Upper lobe of right lung (tissue), 1 donor: ENCODE data around the gene DUSP6. TPM values are rescaled to one million over a fixed set of nuclear protein-coding genes. Genes with fewer than 3 reads are reported as not detected.

Experiments
- ATAC-seq: fragments of 200-7000 bp; cut with Tn5 transposase; one replicate; pipeline ENCODE4 v1.9.1; 2020; ENCODE audit warnings: mild to moderate bottlenecking, moderate library complexity
- DNase-seq: peaks from one replicate; pipeline ENCODE4 v3.0.0-alpha.2; 2020
- H3K27ac ChIP-seq: fragments of 200-600 bp; one replicate; pipeline ENCODE4 v1.8.0; 2022
- H3K27me3 ChIP-seq: fragments of 200-600 bp; one replicate; pipeline ENCODE4 v1.8.0; 2022; ENCODE audit warnings: mild to moderate bottlenecking
- H3K36me3 ChIP-seq: fragments of 200-600 bp; one replicate; pipeline ENCODE4 v1.8.0; 2022
- H3K4me1 ChIP-seq: fragments of 200-600 bp; one replicate; pipeline ENCODE4 v1.8.0; 2022
- H3K4me3 ChIP-seq: fragments of 200-600 bp; one replicate; pipeline ENCODE4 v1.8.0; 2022; ENCODE audit warnings: mild to moderate bottlenecking
- H3K9me3 ChIP-seq: fragments of 200-600 bp; one replicate; pipeline ENCODE4 v1.8.0; 2022
- intact Hi-C: fragments of 100-400 bp; cut with DNase I; formaldehyde crosslinking; loops from one replicate; pipeline ENCODE4 v1.11.0; 2022
- total RNA-seq: library from RNA; stranded (reverse); fragmentation: NEBNext Ultra II Directional; extraction: Animal tissue kit (Norgen Biotek cat#: 25700); gene quantifications from one replicate; pipeline ENCODE4 v1.2.1, GENCODE V29; 2021
- TF ChIP-seq, protein P1 (sequence below): fragments of 200-600 bp; IDR thresholded peaks from one replicate; pipeline ENCODE4 v1.8.0; 2022; ENCODE audit warnings: antibody characterized with exemption
- donor health status: DM: no; HTN: yes; CAD: no; lungs with severe emphysema.

DUSP6 gene
- total RNA-seq, 1 donor from 2014 or later: 110 TPM

DNA sequence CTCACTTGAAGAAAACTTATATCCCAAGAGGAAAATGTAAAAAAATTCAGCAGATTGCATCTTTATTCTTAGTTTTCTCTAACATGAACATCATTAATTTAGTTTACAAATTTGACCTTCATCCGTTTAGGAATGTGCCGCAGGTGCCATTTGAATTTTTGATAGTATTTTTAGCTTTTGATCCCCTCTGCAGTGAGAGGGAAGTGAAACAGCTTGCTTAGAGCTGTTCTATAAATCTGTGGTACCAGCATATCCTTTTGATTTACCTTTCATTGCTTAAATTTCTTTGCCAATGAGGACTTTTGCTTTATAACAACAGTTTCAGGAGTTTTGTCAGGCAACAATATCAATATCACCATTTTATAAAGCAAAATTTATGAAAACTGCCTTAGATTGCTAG is 32.7 kb downstream of the DUSP6 start:
- Histone ChIP-seq H3K4me3 (no peak overlapping the region), H3K4me1 (peaks cover 12% of the 10 kb centered on the region), H3K9me3 (no peaks in the 10 kb centered on the region), H3K36me3 (no peaks in the 10 kb centered on the region), H3K27ac (no peak overlapping the region), H3K27me3 (no peaks in the 10 kb centered on the region)
- TF ChIP-seq, protein P1, sequence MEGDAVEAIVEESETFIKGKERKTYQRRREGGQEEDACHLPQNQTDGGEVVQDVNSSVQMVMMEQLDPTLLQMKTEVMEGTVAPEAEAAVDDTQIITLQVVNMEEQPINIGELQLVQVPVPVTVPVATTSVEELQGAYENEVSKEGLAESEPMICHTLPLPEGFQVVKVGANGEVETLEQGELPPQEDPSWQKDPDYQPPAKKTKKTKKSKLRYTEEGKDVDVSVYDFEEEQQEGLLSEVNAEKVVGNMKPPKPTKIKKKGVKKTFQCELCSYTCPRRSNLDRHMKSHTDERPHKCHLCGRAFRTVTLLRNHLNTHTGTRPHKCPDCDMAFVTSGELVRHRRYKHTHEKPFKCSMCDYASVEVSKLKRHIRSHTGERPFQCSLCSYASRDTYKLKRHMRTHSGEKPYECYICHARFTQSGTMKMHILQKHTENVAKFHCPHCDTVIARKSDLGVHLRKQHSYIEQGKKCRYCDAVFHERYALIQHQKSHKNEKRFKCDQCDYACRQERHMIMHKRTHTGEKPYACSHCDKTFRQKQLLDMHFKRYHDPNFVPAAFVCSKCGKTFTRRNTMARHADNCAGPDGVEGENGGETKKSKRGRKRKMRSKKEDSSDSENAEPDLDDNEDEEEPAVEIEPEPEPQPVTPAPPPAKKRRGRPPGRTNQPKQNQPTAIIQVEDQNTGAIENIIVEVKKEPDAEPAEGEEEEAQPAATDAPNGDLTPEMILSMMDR: no peak
- intact Hi-C loops: no loop called here
- DNase-seq (no peak), ATAC-seq (no peak)

DNA sequence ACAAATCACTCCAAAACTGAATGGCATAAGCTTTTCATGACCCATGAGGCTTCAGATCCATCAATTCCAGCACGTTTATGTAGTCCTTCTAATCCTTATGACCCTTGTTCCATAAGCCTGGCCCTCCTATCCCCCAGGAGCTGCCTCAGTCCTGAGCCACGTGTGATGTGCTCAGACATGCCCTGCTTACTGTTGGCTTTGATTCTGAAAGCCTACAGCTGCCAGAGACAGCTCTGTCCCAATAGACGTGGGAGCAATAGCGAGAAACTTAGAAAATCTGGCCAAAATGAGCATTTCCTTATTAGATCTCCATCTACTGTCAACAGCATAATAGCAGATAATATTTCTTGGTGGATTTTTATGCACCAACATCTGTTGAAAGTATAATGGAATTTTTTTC is 33.2 kb downstream of the DUSP6 start:
- intact Hi-C loops: no loop called here
- Histone ChIP-seq H3K36me3 (no peaks in the 10 kb centered on the region), H3K9me3 (no peaks in the 10 kb centered on the region), H3K27me3 (no peaks in the 10 kb centered on the region), H3K4me1 (peaks cover 12% of the 10 kb centered on the region), H3K4me3 (no peak overlapping the region), H3K27ac (no peak overlapping the region)
- ATAC-seq (peak; percentile 48), DNase-seq (no peak)
- TF ChIP-seq, protein P1: no peak

DNA sequence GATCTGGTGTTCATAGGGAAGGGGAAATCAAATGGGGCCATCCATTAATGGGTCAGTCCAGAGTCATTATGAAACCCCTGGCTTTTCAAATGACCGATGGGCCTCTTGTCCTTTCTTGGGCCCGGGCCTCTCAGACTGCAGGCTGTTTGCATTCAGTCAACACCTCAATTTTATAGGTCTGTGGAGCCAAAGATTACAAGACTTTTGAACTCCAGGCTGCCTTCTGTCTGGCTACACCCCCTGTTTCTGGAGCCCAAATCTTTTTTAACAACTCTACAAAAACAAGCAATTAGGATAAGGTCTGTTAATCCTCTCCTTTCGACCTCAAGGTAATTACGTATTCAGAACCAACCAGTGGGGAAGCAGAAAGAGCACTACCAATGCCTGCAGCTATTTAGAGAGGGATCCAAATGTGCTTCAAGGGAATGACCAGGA is 35.6 kb downstream of the DUSP6 start:
- no peaks in the 10 kb centered on the region for H3K27me3 ChIP-seq
- peak; percentile 69 for ATAC-seq

DNA sequence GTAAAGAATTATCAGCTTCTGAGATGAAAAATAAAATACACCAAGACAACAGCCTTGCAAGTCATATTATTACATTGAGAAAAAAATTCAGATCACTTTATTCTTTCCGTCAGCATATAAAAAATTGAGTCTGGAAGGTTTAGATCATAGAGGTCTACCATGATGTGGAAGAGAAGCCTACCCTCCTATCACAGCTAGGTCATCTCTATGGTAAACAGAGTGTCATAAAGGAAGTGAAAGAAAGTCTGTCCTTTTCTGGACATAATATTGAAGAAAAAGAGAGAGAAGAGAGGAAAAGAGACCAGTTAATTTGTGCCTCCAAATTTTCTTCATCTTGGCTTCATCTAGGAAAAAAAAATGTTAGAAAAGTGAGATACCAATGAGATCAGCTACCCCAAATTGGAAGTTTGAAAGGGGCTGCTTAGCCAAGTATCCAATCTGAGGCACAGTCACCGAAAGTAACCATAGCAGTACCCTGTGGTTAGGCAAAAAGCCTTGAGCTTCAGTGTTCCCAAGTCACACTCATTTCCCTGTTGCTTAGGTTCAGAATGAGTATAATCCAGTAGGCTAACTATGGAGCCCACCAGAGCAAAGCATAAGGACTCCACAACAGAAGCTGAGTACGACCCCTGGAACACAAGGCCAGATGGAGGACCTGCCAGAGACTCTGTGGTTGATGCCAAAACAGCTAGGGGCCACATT is 38.1 kb downstream of the DUSP6 start:
- Histone ChIP-seq H3K4me3 (no peak overlapping the region), H3K36me3 (no peaks in the 10 kb centered on the region), H3K27me3 (no peaks in the 10 kb centered on the region), H3K4me1 (peaks cover 12% of the 10 kb centered on the region), H3K27ac (no peak overlapping the region), H3K9me3 (no peaks in the 10 kb centered on the region)
- DNase-seq (no peak), ATAC-seq (no peak)
- intact Hi-C loops: no loop called here
- TF ChIP-seq, protein P1: no peak

More for the DNA sequence above, 35.6 kb downstream of the DUSP6 start:
- no peak overlapping the region for H3K27ac ChIP-seq
- no peaks in the 10 kb centered on the region for H3K36me3 ChIP-seq
- H3K4me1 ChIP-seq: peaks cover 12% of the 10 kb centered on the region
- no peak for DNase-seq
- H3K4me3 ChIP-seq: no peak overlapping the region
- no peaks in the 10 kb centered on the region for H3K9me3 ChIP-seq
- TF ChIP-seq, protein P1: no peak
- intact Hi-C loops: no loop called here

DNA sequence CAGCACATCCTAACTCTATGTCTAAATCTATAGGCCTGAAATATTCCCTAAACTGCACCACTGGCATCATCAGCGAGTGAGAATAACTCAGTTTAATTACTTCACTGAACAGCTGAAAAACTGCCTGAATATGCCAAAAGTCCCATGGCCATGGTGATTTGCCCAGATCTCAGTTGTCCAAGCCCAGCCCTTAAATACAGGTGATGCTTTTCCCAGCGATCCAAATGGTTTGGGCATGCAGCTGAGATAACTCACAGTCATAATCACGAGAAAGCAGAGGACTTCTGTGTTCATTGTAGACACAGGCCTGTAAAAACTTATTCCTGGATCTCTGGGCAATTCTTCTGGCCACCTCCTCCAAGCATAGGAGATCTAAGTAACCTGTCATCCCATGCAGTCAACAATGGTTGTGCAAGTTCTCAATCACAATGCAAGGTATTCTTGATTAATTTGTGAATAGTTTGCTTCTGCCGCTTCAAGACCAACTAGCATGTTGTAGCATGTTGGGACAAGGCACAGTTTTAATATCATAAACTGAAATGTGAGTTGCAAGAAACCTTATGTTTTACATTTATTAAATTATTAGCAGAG is 40.5 kb downstream of the DUSP6 start:
- TF ChIP-seq, protein P1: no peak
- no peak overlapping the region for H3K27ac ChIP-seq
- no peak for DNase-seq
- H3K27me3 ChIP-seq: no peaks in the 10 kb centered on the region
- intact Hi-C loops: no loop called here
- no peaks in the 10 kb centered on the region for H3K36me3 ChIP-seq
- no peaks in the 10 kb centered on the region for H3K9me3 ChIP-seq
- no peak overlapping the region for H3K4me3 ChIP-seq
- ATAC-seq: no peak
- H3K4me1 ChIP-seq: peaks cover 7% of the 10 kb centered on the region
